HUES6 (cell line): ENCODE results near the gene LRIG2.
A peak's percentile ranks its signal among the peaks of the same experiment; 100 is the strongest.

Experiments
- H3K27ac ChIP-seq: 2 replicates; pipeline ENCODE4 v1.7.0; 2013; ENCODE audit warnings: low read depth, mild to moderate bottlenecking, low read length, inconsistent platforms
- H3K27me3 ChIP-seq: 2 replicates; pipeline ENCODE4 v1.6.1; 2013; ENCODE audit warnings: low read length; ENCODE audit not compliant: control insufficient read depth, insufficient read depth
- H3K36me3 ChIP-seq: 2 replicates; pipeline ENCODE4 v1.6.1; 2013; ENCODE audit warnings: low read length; ENCODE audit not compliant: control insufficient read depth, insufficient read depth
- H3K4me1 ChIP-seq: 2 replicates; pipeline ENCODE4 v1.6.1; 2013; ENCODE audit warnings: low read length; ENCODE audit not compliant: control insufficient read depth, insufficient read depth
- H3K4me3 ChIP-seq: 2 replicates; pipeline ENCODE4 v1.5.1; 2013; ENCODE audit warnings: low read depth, low read length
- H3K9ac ChIP-seq: one replicate; pipeline ENCODE4 v1.6.1; 2013; ENCODE audit warnings: mild to moderate bottlenecking, low read length
- H3K9me3 ChIP-seq: 2 replicates; pipeline ENCODE4 v1.6.1; 2013; ENCODE audit warnings: low read depth, low read length; ENCODE audit not compliant: control insufficient read depth, insufficient read depth

LRIG2 gene

GRCh38 chr1:113128116-113128515 is 55.1 kb downstream of the LRIG2 start:
- Histone ChIP-seq H3K27me3 (no peaks in the 10 kb centered on the region), H3K9me3 (no peaks in the 10 kb centered on the region), H3K4me3 (no peak overlapping the region), H3K4me1 (peaks cover 10% of the 10 kb centered on the region; the same call in 1 of the 2 replicates), H3K9ac (no peak overlapping the region), H3K27ac (no peak overlapping the region), H3K36me3 (peaks cover 44% of the 10 kb centered on the region)

GRCh38 chr1:113129529-113130185 is 56.7 kb downstream of the LRIG2 start:
- Histone ChIP-seq H3K36me3 (peaks cover 32% of the 10 kb centered on the region), H3K4me1 (peaks cover 10% of the 10 kb centered on the region; the same call in 1 of the 2 replicates), H3K9ac (no peak overlapping the region), H3K27me3 (no peaks in the 10 kb centered on the region), H3K27ac (no peak overlapping the region), H3K4me3 (no peak overlapping the region), H3K9me3 (no peaks in the 10 kb centered on the region)

- no peaks in the 10 kb centered on the region for H3K27me3 ChIP-seq
- no peak overlapping the region for H3K9ac ChIP-seq
- peaks cover 2% of the 10 kb centered on the region; the same call in 1 of the 2 replicates for H3K9me3 ChIP-seq
- H3K27ac ChIP-seq, result no peak overlapping the region
- H3K4me1 ChIP-seq, result peaks cover 10% of the 10 kb centered on the region; the same call in 1 of the 2 replicates
- no peak overlapping the region for H3K4me3 ChIP-seq
- H3K36me3 ChIP-seq, result peaks cover 6% of the 10 kb centered on the region
Observed at GRCh38 chr1:113133038-113133437, 60.0 kb downstream of the LRIG2 start.

- H3K4me1 ChIP-seq, result peaks cover 10% of the 10 kb centered on the region; the same call in 1 of the 2 replicates
- no peak overlapping the region for H3K27ac ChIP-seq
- no peak overlapping the region for H3K4me3 ChIP-seq
- H3K9ac ChIP-seq, result no peak overlapping the region
- no peaks in the 10 kb centered on the region for H3K27me3 ChIP-seq
- peaks cover 2% of the 10 kb centered on the region; the same call in 1 of the 2 replicates for H3K9me3 ChIP-seq
- peaks cover 2% of the 10 kb centered on the region; the same call in 1 of the 2 replicates for H3K36me3 ChIP-seq
Observed at GRCh38 chr1:113133759-113134158, 60.8 kb downstream of the LRIG2 start.

GRCh38 chr1:113135460-113135859 is 62.5 kb downstream of the LRIG2 start:
- Histone ChIP-seq H3K36me3 (peaks cover 2% of the 10 kb centered on the region; the same call in 1 of the 2 replicates), H3K27ac (no peak overlapping the region), H3K9me3 (peaks cover 2% of the 10 kb centered on the region; the same call in 1 of the 2 replicates), H3K4me1 (no peaks in the 10 kb centered on the region), H3K9ac (no peak overlapping the region), H3K27me3 (no peaks in the 10 kb centered on the region), H3K4me3 (no peak overlapping the region)

GRCh38 chr1:113136476-113136875 is 63.5 kb downstream of the LRIG2 start:
- no peak overlapping the region for H3K4me3 ChIP-seq
- H3K36me3 ChIP-seq, result peaks cover 2% of the 10 kb centered on the region; the same call in 1 of the 2 replicates
- H3K27me3 ChIP-seq, result no peaks in the 10 kb centered on the region
- peaks cover 8% of the 10 kb centered on the region; the same call in 1 of the 2 replicates for H3K4me1 ChIP-seq
- H3K27ac ChIP-seq, result no peak overlapping the region
- H3K9ac ChIP-seq, result no peak overlapping the region
- H3K9me3 ChIP-seq, result peaks cover 2% of the 10 kb centered on the region; the same call in 1 of the 2 replicates

- peaks cover 2% of the 10 kb centered on the region; the same call in 1 of the 2 replicates for H3K9me3 ChIP-seq
- no peak overlapping the region for H3K27ac ChIP-seq
- no peak overlapping the region for H3K9ac ChIP-seq
- peaks cover 18% of the 10 kb centered on the region for H3K4me1 ChIP-seq
- H3K36me3 ChIP-seq, result peaks cover 2% of the 10 kb centered on the region; the same call in 1 of the 2 replicates
- no peak overlapping the region for H3K4me3 ChIP-seq
- H3K27me3 ChIP-seq, result no peaks in the 10 kb centered on the region
Observed at GRCh38 chr1:113137563-113137962, 64.6 kb downstream of the LRIG2 start.

- no peaks in the 10 kb centered on the region for H3K27me3 ChIP-seq
- H3K4me3 ChIP-seq, result no peak overlapping the region
- H3K9me3 ChIP-seq, result peaks cover 2% of the 10 kb centered on the region; the same call in 1 of the 2 replicates
- peaks cover 2% of the 10 kb centered on the region; the same call in 1 of the 2 replicates for H3K36me3 ChIP-seq
- H3K9ac ChIP-seq, result no peak overlapping the region
- no peak overlapping the region for H3K27ac ChIP-seq
- peaks cover 19% of the 10 kb centered on the region for H3K4me1 ChIP-seq
Observed at GRCh38 chr1:113138778-113139177, 65.8 kb downstream of the LRIG2 start.

- Histone ChIP-seq H3K27me3 (no peaks in the 10 kb centered on the region), H3K27ac (no peak overlapping the region), H3K9me3 (peaks cover 2% of the 10 kb centered on the region; the same call in 1 of the 2 replicates), H3K9ac (no peak overlapping the region), H3K36me3 (no peaks in the 10 kb centered on the region), H3K4me3 (no peak overlapping the region), H3K4me1 (peaks cover 19% of the 10 kb centered on the region)
Observed at GRCh38 chr1:113140176-113140575, 67.2 kb downstream of the LRIG2 start.

GRCh38 chr1:113140588-113141446 is 67.8 kb downstream of the LRIG2 start:
- H3K4me1 ChIP-seq, result peaks cover 19% of the 10 kb centered on the region
- H3K27ac ChIP-seq, result no peak overlapping the region; the same call in 1 of the 2 replicates
- peak overlapping the region; percentile 12; the same call in 1 of the 2 replicates for H3K4me3 ChIP-seq
- H3K9ac ChIP-seq, result peak overlapping the region; percentile 49
- no peaks in the 10 kb centered on the region for H3K9me3 ChIP-seq
- H3K27me3 ChIP-seq, result no peaks in the 10 kb centered on the region
- no peaks in the 10 kb centered on the region for H3K36me3 ChIP-seq
